HG03575 (cell line): ENCODE results near the gene RBM3.

Experiments
- ATAC-seq: cut with Tn5 transposase; IDR thresholded peaks from one replicate; pipeline ENCODE4 v1.9.1; 2021; ENCODE audit not compliant: unreplicated experiment, insufficient number of reproducible peaks, low FRiP score; ENCODE audit errors: extremely low read depth

RBM3 gene

DNA sequence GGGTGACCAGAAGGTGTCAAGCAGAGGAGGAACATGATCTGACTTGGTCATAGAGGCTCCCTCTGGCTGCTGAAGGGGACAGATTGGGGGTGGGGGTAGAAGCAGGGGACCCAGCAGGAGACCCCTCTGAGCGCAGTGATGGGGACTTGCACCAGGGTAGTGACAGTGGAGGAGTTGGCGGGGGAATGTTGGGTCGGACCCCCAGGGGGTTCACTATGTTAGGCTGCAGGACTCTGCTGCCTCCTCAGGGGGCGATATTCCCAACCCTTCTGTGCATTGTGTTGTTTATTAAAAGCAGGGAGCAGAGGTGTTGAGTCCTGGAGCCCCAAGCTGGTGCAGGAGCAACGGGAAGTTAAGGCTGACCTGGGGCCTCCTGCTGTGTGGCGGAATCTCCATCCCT, 31.8 kb downstream of the RBM3 start:
- ATAC-seq, result no peak

DNA sequence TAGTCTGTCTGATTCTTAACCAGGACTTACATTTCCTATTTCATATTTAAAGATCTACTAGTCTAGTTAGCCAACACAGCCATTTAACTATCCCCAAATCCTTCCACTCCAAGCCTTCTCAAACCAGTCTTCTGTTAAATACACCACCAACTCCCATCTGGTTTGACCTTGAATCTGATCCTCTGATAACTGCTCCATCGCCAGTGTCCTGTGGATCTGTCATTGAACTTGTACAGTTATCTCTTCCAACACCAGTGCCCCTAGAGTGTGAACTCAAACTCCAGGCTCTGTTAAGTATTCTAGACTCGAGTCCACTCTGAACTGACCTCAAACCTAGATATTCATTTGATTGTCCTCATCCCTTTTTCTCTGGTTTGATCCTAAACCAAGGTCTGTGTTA, 37.4 kb downstream of the RBM3 start:
- ATAC-seq, result no peak

DNA sequence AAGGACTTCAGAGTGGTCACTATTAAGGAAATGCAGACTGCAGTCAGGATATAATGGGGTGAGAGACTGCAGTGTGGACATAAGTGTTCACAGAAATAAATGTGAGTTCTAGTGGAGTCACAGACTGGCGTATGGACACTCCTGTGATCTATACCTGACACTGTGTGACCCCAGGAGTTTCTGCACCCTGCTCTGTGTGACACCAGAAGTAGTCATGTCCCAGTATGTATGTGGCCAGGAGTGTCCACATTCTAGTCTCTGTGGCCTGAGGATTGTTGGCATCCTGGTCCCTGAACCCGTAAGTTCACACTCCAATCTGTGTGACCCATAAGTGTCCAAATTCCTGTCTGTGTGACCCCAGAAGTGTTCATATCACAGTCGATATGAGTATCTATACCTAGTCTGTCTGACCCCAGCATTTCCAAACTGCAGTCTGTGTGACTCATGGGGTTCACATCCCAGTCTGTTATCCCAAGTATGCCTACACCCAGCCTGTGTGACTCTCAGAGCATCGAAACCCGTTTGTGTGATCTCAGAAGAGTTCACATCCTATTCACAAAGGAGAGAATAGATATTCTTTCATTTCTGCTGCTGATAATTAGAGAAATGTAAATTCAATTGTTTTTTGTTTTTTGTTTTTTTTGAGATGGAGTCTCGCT, 39.3 kb downstream of the RBM3 start:
- ATAC-seq, result no peak

DNA sequence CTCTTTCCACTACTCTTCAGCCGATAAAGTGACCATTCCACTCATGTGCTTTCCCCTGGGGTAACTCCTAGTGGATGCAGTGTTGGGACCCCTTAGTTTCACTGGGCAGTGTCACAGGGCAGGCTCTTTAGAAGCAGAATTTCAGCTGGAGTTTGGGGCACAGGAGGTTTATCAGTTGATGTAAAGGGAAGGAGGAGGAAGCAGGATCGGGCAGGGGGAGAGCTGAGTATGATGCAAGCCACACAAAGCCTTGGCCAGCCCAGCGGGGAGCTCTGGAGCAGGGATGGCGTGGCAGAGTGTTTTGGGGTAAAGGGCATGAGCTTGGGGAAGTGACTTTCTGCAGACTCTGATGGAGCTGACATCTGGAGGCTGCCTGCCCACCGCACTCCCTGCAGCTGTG, 42.3 kb downstream of the RBM3 start:
- ATAC-seq, result no peak

DNA sequence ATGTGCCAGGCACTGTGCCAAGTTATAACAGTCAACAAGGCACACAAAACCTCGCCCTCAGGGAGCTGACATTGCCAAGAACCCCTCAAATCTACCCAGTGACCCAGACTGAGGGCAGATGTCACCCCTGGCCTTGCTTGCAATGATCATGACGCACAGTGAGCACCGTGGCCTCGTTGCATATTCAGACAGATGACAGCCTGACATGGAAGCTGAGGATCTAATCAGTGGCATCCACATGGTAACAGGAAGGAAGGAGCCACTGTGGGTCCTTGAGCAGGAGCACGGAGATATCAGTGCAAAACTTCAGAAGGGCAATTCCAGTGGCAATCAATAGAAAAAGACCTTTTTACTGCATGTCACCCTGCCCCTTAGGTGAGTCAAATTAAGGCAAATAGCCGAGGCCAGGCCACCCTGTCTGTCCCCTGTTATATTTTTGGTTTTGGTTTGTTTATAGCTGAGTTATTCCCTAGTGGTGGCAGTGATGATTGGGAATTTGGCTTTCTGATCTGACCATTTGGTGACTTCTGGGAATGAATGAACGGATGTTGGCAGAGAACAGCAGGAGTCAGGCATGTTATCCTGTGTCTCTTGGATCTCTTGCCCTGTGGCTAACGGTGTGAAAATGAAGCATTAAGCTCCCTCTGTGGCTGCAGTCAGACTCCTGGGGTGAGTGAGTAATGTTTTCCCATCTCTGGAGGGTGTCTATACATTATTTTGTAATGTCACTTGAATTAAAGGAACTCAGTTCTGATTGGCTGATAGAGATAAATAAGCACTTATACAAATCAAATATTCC, 43.5 kb downstream of the RBM3 start:
- no peak for ATAC-seq

DNA sequence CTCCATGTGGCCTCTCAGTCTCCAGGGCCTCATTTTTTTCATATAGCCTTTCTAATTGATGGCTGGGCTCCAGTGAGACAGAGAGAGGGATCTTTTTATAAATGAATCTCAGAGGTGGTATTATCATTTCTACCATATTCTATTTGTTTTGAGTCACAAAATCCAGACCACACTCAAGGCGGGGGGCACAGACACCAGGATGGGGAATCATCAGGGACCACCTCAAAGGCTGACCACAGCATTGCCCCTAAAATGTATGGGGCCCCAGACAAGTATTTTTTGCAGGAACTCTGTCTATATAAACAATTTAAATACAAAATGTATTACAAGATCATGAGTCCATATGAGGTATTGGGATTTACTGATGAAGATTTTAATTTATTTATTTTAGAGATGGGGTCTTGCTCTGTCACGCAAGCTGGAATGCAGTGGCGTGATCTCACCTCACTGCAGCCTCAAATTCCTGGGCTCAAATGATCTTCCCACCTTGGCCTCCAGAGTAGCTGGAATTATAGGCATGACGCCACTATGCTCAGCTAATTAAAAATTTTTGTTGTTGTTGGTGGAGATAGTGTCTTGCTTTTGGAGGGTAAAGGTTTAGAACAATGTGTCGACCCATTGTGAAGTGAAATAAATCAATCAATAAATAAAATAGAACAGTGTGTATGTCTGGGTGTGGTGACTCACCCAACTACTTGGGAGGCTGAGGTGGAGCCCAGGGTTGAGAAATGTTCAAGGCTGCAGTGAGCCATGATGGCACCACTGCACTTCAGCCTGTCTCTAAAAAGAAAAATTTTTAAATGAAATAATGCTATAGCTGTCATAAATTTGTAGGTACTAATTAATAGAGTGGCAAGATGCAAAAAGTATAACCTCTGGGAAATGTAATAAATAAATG, 52.4 kb downstream of the RBM3 start:
- ATAC-seq, result no peak
